Fibroblast of lung (primary cell): ENCODE data around the gene MAP3K10.

ENCODE experiments used
- EZH2 ChIP-seq: IDR thresholded peaks from 2 replicates; pipeline ENCODE4 v1.5.1; 2012; ENCODE audit warnings: low read length, control low read depth, mild to moderate bottlenecking; ENCODE audit errors: missing control alignments
- TF ChIP-seq, protein P1 (sequence below), 2 donors: IDR thresholded peaks in 1 of 2; conservative IDR thresholded peaks in 1 of 2; 1 replicate in 1 of 2; 2 replicates in 1 of 2; pipeline ENCODE4 v1.5.1; 2011 to 2012; ENCODE audit warnings: low read length in 2 of 2, control low read depth in 1 of 2, inconsistent platforms in 1 of 2, low read depth in 1 of 2, mild to moderate bottlenecking in 1 of 2

- TF ChIP-seq, protein P1, sequence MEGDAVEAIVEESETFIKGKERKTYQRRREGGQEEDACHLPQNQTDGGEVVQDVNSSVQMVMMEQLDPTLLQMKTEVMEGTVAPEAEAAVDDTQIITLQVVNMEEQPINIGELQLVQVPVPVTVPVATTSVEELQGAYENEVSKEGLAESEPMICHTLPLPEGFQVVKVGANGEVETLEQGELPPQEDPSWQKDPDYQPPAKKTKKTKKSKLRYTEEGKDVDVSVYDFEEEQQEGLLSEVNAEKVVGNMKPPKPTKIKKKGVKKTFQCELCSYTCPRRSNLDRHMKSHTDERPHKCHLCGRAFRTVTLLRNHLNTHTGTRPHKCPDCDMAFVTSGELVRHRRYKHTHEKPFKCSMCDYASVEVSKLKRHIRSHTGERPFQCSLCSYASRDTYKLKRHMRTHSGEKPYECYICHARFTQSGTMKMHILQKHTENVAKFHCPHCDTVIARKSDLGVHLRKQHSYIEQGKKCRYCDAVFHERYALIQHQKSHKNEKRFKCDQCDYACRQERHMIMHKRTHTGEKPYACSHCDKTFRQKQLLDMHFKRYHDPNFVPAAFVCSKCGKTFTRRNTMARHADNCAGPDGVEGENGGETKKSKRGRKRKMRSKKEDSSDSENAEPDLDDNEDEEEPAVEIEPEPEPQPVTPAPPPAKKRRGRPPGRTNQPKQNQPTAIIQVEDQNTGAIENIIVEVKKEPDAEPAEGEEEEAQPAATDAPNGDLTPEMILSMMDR (conservative IDR thresholded peaks at IDR 0.05 in 1 of 2, IDR thresholded peaks at IDR 0.05 in 1 of 2; ENCODE audit: low read depth in 1 of 2, low read length in 2 of 2), result no peak
- no peak for TF ChIP-seq EZH2
These were observed 55.3 kb downstream of the MAP3K10 start for GRCh38 chr19:40246292-40247073.
